Colonic mucosa (tissue), 4 donors: ENCODE measurements around the gene TRIM71. TPM values are rescaled to one million over a fixed set of nuclear protein-coding genes. Genes with fewer than 3 reads are reported as not detected.

Experiments used
- DNase-seq: peaks from one replicate; pipeline ENCODE4 v3.0.0-alpha.2; 2020
- H3K27ac ChIP-seq: fragments of 200-600 bp; one replicate; pipeline ENCODE4 v1.8.0; 2021
- H3K27me3 ChIP-seq: fragments of 200-600 bp; one replicate; pipeline ENCODE4 v1.8.0; 2021
- H3K36me3 ChIP-seq: fragments of 200-600 bp; one replicate; pipeline ENCODE4 v1.8.0; 2021
- H3K4me1 ChIP-seq: fragments of 200-600 bp; one replicate; pipeline ENCODE4 v1.8.0; 2021; ENCODE audit warnings: mild to moderate bottlenecking
- H3K4me3 ChIP-seq: fragments of 200-600 bp; one replicate; pipeline ENCODE4 v1.8.0; 2021
- H3K9ac ChIP-seq, 2 donors: one replicate each; pipeline ENCODE4 v1.7.0; 2013; ENCODE audit warnings: control low read depth in 2 of 2, low read depth in 2 of 2, low read length in 2 of 2
- H3K9me3 ChIP-seq: fragments of 200-600 bp; one replicate; pipeline ENCODE4 v1.8.0; 2021
- CTCF ChIP-seq: fragments of 200-600 bp; IDR thresholded peaks from one replicate; pipeline ENCODE4 v1.8.0; 2022; ENCODE audit warnings: antibody characterized with exemption, mild to moderate bottlenecking
- intact Hi-C: fragments of 100-400 bp; cut with DNase I; formaldehyde crosslinking; loops from one replicate; pipeline ENCODE4 v1.14.1; 2022
- total RNA-seq, 2 donors: library from RNA; stranded (reverse); fragmentation: NEBNext Ultra II Directional in 1 of 2; extraction: Animal tissue kit (Norgen Biotek cat#: 25700) in 1 of 2; gene quantifications; one replicate each; pipeline ENCODE4 v1.2.1, GENCODE V29; 2021
- donor health status: healthy.
- donor health status: DM: no; HTN: no; CAD: no.
- donor health status: DM: no; HTN: no; CAD: no.

Gene TRIM71
- total RNA-seq, 2 donors from 2014 or later, result 0.40 TPM; not detected in 1

DNA sequence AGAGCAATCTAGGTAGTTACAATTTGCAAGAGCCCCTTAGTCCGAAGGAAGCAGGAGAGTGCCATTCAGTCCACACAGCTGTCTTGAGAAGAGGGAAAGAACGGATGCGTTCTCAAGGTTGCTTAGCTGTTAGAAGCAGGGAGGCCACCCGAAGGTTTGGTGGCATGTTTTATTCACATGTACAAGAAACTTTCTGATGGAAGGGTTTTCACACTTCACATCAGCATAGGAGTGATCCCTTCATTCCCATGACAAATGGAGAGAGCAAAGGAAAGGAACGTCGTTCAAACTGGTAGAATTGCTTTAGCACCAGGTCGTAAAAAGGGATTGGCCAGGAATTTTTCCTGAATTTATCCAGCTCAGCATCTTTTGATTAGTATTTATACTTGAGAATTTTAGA lies 53.5 kb downstream of the TRIM71 start:
- no peaks in the 10 kb centered on the region for H3K36me3 ChIP-seq
- intact Hi-C loops, result no loop called here
- no peak overlapping the region for H3K9ac ChIP-seq
- no peaks in the 10 kb centered on the region for H3K27me3 ChIP-seq
- no peak for TF ChIP-seq CTCF
- DNase-seq, result no peak
- H3K27ac ChIP-seq, result no peak overlapping the region
- H3K4me3 ChIP-seq, result no peak overlapping the region
- no peaks in the 10 kb centered on the region for H3K4me1 ChIP-seq
- H3K9me3 ChIP-seq, result no peaks in the 10 kb centered on the region

DNA sequence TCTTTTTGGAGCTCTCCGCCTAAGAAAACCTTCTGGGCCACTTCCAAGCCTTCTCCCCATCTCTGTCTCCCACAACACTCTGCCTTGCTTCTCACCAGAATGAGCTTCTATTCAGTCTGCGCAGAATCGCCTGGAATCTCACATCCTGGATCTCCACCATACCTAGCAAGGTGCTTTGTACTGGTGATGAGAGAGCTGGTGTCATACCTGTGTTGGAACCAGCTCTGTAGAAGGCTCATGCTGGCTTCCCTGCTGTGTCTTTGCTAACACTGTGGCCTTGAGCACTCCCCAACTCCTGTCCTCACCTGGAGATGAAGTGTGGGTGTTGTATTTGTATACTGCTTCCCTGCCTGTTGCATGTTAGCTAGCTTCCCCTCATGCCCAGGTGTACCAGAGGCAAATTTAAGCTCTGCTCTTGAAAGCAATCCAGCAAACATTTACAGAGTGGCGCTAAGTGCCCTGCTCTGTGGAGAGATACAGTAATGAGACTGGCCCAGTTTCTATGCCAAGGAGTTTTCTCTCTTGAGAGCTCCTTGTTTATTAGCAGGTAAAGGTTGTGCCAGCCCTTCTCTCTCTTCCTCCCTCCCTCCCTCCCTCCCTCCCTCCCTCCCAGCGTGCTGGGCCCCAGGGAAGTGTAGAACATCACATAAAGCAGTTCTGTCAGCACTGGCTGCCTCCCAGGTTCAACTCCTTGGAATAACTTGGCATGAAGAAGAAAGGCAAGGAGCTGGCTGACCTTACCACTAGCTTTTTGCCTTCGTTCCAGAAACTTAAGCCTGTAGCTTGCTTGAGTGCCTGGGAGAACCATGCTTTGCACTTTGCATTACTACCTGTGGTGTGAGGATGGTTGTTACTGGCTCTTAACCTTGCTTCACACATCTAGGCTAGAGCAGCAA lies 54.9 kb downstream of the TRIM71 start:
- Histone ChIP-seq H3K27ac (no peak overlapping the region), H3K9ac (no peak overlapping the region), H3K4me1 (no peaks in the 10 kb centered on the region), H3K9me3 (no peaks in the 10 kb centered on the region), H3K36me3 (no peaks in the 10 kb centered on the region), H3K4me3 (no peak overlapping the region), H3K27me3 (no peaks in the 10 kb centered on the region)
- TF ChIP-seq CTCF, result no peak
- intact Hi-C loops, result no loop called here
- no peak for DNase-seq

GRCh38 chr3:32873531-32874130 lies 55.8 kb downstream of the TRIM71 start:
- H3K4me1 ChIP-seq, result no peaks in the 10 kb centered on the region
- no peaks in the 10 kb centered on the region for H3K36me3 ChIP-seq
- TF ChIP-seq CTCF, result no peak
- H3K27ac ChIP-seq, result no peak overlapping the region
- no peak for DNase-seq
- no peak overlapping the region for H3K9ac ChIP-seq
- intact Hi-C loops, result no loop called here
- H3K4me3 ChIP-seq, result no peak overlapping the region
- H3K9me3 ChIP-seq, result no peaks in the 10 kb centered on the region
- H3K27me3 ChIP-seq, result no peaks in the 10 kb centered on the region

GRCh38 chr3:32876920-32877319 lies 59.1 kb downstream of the TRIM71 start:
- Histone ChIP-seq H3K27ac (no peak overlapping the region), H3K36me3 (no peaks in the 10 kb centered on the region)
- intact Hi-C loops, result no loop called here

GRCh38 chr3:32877598-32877997 lies 59.8 kb downstream of the TRIM71 start:
- H3K27ac ChIP-seq, result no peak overlapping the region
- no peak overlapping the region for H3K9ac ChIP-seq
- intact Hi-C loops, result no loop called here
- H3K9me3 ChIP-seq, result no peaks in the 10 kb centered on the region
- no peaks in the 10 kb centered on the region for H3K4me1 ChIP-seq
- no peak for TF ChIP-seq CTCF
- no peak overlapping the region for H3K4me3 ChIP-seq
- no peaks in the 10 kb centered on the region for H3K27me3 ChIP-seq
- no peak for DNase-seq
- no peaks in the 10 kb centered on the region for H3K36me3 ChIP-seq

More at GRCh38 chr3:32876920-32877319, 59.1 kb downstream of the TRIM71 start:
- Histone ChIP-seq H3K4me1 (no peaks in the 10 kb centered on the region), H3K9me3 (no peaks in the 10 kb centered on the region), H3K9ac (no peak overlapping the region), H3K27me3 (no peaks in the 10 kb centered on the region), H3K4me3 (no peak overlapping the region)
- DNase-seq, result no peak
- no peak for TF ChIP-seq CTCF
